OCI-LY1 (cell line): ENCODE results near the gene HMG20B.

Experiments
- H2AFZ ChIP-seq: fragments of 200-600 bp; sonication (generic), shearing (Covaris generic); 2 replicates; pipeline ENCODE4 v1.6.0; 2014; ENCODE audit warnings: antibody characterized with exemption, mild to moderate bottlenecking, low read length
- H3F3A ChIP-seq: fragments of 200-600 bp; sonication (generic), shearing (Covaris generic); 2 replicates; pipeline ENCODE4 v1.6.0; 2014; ENCODE audit warnings: mild to moderate bottlenecking, antibody characterized with exemption, low read length, moderate library complexity; ENCODE audit not compliant: insufficient read depth
- H3K27ac ChIP-seq: fragments of 200-600 bp; sonication (generic); 2 replicates; pipeline ENCODE4 v1.5.1; 2014; ENCODE audit warnings: low read length, mixed run types, mild to moderate bottlenecking, low read depth; ENCODE audit not compliant: poor library complexity, severe bottlenecking
- H3K27me3 ChIP-seq: fragments of 200-600 bp; sonication (generic); 2 replicates; pipeline ENCODE4 v1.6.0; 2014; ENCODE audit warnings: antibody characterized with exemption, mild to moderate bottlenecking, low read length, moderate library complexity; ENCODE audit not compliant: insufficient read depth
- H3K36me3 ChIP-seq: fragments of 200-600 bp; sonication (generic); 2 replicates; pipeline ENCODE4 v1.6.1; 2014; ENCODE audit warnings: mild to moderate bottlenecking, antibody characterized with exemption, low read length, moderate library complexity, mixed read lengths; ENCODE audit not compliant: insufficient read depth
- H3K4me1 ChIP-seq: fragments of 200-600 bp; sonication (generic); 2 replicates; pipeline ENCODE4 v1.5.1; 2014; ENCODE audit warnings: mild to moderate bottlenecking, low read length, moderate library complexity; ENCODE audit not compliant: insufficient read depth, severe bottlenecking
- H3K4me2 ChIP-seq: fragments of 200-600 bp; sonication (generic), shearing (Covaris generic); 2 replicates; pipeline ENCODE4 v1.6.1; 2014; ENCODE audit warnings: low read length
- H3K4me3 ChIP-seq: fragments of 200-600 bp; sonication (generic); 2 replicates; pipeline ENCODE4 v1.5.1; 2014; ENCODE audit warnings: low read length, low read depth, mild to moderate bottlenecking, mixed read lengths; ENCODE audit not compliant: poor library complexity, severe bottlenecking
- H3K79me2 ChIP-seq: fragments of 200-600 bp; shearing (Covaris generic); 2 replicates; pipeline ENCODE4 v1.6.1; 2016; ENCODE audit warnings: mixed run types, low read length, mixed read lengths; ENCODE audit not compliant: insufficient read depth
- H3K9ac ChIP-seq: fragments of 200-600 bp; sonication (generic), shearing (Covaris generic); 2 replicates; pipeline ENCODE4 v1.6.1; 2014; ENCODE audit warnings: mild to moderate bottlenecking, low read length, mixed read lengths
- H3K9me2 ChIP-seq: fragments of 200-600 bp; sonication (generic), shearing (Covaris generic); 2 replicates; pipeline ENCODE4 v1.6.1; 2014; ENCODE audit warnings: low read depth, mild to moderate bottlenecking, low read length, mixed read lengths
- H3K9me3 ChIP-seq: fragments of 200-600 bp; shearing (Covaris generic); 2 replicates; pipeline ENCODE4 v1.6.1; 2014; ENCODE audit warnings: low read length, mixed read lengths
- H4K20me1 ChIP-seq: fragments of 200-600 bp; sonication (generic), shearing (Covaris generic); 2 replicates; pipeline ENCODE4 v1.6.0; 2016; ENCODE audit warnings: mild to moderate bottlenecking, low read length; ENCODE audit not compliant: insufficient read depth
- EZH2 ChIP-seq: fragments of 200-600 bp; sonication (generic), shearing (Covaris generic); IDR thresholded peaks from 2 replicates; pipeline ENCODE4 v1.8.0; 2017; ENCODE audit warnings: borderline replicate concordance, mixed run types, mild to moderate bottlenecking, antibody characterized with exemption, low read length, moderate library complexity, mixed read lengths
- TF ChIP-seq, protein P1 (sequence below): fragments of 200-600 bp; sonication (generic), shearing (Covaris generic); IDR thresholded peaks from 2 replicates; pipeline ENCODE4 v1.5.1; 2017; ENCODE audit warnings: mild to moderate bottlenecking, antibody characterized with exemption, low read length, moderate library complexity, mixed read lengths

HMG20B gene

DNA sequence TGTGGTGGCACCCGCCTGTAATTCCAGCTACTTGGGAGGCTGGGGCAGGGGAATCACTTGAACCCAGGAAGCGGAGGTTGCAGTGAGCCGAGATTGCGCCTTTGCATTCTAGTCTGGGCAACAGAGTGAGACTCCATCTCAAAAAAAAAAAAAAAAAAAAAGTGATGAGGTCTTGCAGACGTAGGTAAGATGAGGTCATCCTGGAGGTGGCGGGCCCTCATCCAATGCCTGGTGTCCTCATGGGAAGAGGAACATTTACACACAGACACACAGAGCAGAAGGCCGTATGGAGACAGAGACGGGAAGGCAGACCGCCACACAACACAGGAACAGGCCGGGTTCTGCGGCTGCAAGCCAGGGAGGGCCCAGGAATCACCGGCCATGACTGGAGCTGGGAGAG is 49.5 kb downstream of the HMG20B start:
- H3K4me3 ChIP-seq = no peak overlapping the region
- H3K36me3 ChIP-seq = peaks cover 15% of the 10 kb centered on the region
- no peaks in the 10 kb centered on the region for H3F3A ChIP-seq
- TF ChIP-seq, protein P1, sequence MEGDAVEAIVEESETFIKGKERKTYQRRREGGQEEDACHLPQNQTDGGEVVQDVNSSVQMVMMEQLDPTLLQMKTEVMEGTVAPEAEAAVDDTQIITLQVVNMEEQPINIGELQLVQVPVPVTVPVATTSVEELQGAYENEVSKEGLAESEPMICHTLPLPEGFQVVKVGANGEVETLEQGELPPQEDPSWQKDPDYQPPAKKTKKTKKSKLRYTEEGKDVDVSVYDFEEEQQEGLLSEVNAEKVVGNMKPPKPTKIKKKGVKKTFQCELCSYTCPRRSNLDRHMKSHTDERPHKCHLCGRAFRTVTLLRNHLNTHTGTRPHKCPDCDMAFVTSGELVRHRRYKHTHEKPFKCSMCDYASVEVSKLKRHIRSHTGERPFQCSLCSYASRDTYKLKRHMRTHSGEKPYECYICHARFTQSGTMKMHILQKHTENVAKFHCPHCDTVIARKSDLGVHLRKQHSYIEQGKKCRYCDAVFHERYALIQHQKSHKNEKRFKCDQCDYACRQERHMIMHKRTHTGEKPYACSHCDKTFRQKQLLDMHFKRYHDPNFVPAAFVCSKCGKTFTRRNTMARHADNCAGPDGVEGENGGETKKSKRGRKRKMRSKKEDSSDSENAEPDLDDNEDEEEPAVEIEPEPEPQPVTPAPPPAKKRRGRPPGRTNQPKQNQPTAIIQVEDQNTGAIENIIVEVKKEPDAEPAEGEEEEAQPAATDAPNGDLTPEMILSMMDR = no peak
- TF ChIP-seq EZH2 = no peak
- H3K27ac ChIP-seq = no peak overlapping the region
- H3K4me1 ChIP-seq = peaks cover 16% of the 10 kb centered on the region
- H3K9ac ChIP-seq = no peak overlapping the region
- H3K4me2 ChIP-seq = no peak overlapping the region
- no peaks in the 10 kb centered on the region for H3K27me3 ChIP-seq
- H3K79me2 ChIP-seq = peaks cover 16% of the 10 kb centered on the region
- no peaks in the 10 kb centered on the region for H3K9me2 ChIP-seq
- H4K20me1 ChIP-seq = no peaks in the 10 kb centered on the region
- no peaks in the 10 kb centered on the region for H3K9me3 ChIP-seq
- H2AFZ ChIP-seq = no peak overlapping the region

DNA sequence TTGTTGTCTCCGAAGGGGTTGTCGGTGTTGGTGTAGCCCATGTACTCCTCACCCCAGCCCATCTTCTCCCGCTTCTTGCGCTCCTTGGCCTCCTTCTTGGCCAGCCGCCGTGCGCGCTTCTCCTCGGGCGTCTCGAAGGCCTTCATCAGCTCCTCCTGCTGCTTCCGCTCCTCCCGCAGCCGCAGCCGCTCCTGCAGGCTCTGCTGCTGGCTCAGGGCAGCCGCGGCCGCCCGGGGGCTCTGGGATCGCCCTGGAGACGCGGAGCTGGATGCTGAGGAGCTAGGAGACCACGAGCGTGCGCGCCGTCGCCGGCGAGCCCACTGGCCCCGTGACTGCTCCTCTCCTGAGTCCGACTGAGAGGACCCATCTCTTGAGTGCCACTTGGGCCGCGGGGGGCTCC is 51.0 kb downstream of the HMG20B start:
- no peak overlapping the region for H3K27ac ChIP-seq
- H3K9me2 ChIP-seq = no peaks in the 10 kb centered on the region
- H3F3A ChIP-seq = no peaks in the 10 kb centered on the region
- H3K36me3 ChIP-seq = peaks cover 15% of the 10 kb centered on the region
- peaks cover 19% of the 10 kb centered on the region for H3K4me1 ChIP-seq
- no peak overlapping the region for H2AFZ ChIP-seq
- H3K4me2 ChIP-seq = no peak overlapping the region
- H4K20me1 ChIP-seq = no peaks in the 10 kb centered on the region
- no peak overlapping the region for H3K4me3 ChIP-seq
- H3K27me3 ChIP-seq = no peaks in the 10 kb centered on the region
- TF ChIP-seq, protein P1 = no peak
- no peak for TF ChIP-seq EZH2
- H3K9me3 ChIP-seq = no peaks in the 10 kb centered on the region
- peaks cover 16% of the 10 kb centered on the region for H3K79me2 ChIP-seq
- no peak overlapping the region for H3K9ac ChIP-seq

DNA sequence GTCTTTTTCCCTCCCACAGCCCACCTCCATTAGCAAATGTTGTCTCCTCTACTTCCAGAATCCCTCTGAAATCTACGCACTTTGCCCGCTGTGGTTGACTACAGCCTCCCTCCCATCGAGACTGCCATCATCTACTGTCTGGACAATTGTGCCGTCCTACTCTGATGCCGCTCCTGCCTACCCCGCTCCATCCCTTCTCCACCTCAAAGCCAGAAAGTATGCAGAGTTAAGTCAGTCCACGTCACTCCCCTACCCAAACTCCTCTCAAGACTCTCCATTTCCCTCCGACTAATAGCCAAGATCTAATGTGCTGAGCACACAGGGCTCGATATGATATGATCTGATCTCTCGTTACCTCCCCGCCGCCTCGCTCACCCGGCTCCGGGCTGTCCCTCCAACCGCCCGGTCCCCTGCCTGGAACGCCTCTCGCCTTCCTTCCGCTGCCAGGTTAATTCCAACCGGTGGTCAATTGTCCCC is 53.3 kb downstream of the HMG20B start:
- no peaks in the 10 kb centered on the region for H3K27me3 ChIP-seq
- TF ChIP-seq EZH2 = no peak
- TF ChIP-seq, protein P1 = no peak
- H3K4me3 ChIP-seq = peak overlapping the region; percentile 72
- no peak overlapping the region for H3K27ac ChIP-seq
- peaks cover 15% of the 10 kb centered on the region for H3K36me3 ChIP-seq
- no peaks in the 10 kb centered on the region for H3K9me3 ChIP-seq
- H3K9ac ChIP-seq = peak overlapping the region; percentile 70
- H3K9me2 ChIP-seq = no peaks in the 10 kb centered on the region
- H3K4me2 ChIP-seq = peak overlapping the region; percentile 91
- H3F3A ChIP-seq = no peaks in the 10 kb centered on the region
- H3K4me1 ChIP-seq = peaks cover 19% of the 10 kb centered on the region
- no peaks in the 10 kb centered on the region for H4K20me1 ChIP-seq
- H2AFZ ChIP-seq = no peak overlapping the region
- H3K79me2 ChIP-seq = peaks cover 16% of the 10 kb centered on the region
